HEK293T (cell line): Measurements from ENCODE around the gene PERP.

Source experiments
- HDGF ChIP-seq: fragments of 450-650 bp; IDR thresholded peaks from 2 replicates; pipeline ENCODE4 v1.6.1; 2017; ENCODE audit warnings: antibody characterized with exemption, borderline replicate concordance
- NFRKB ChIP-seq: fragments of 450-650 bp; IDR thresholded peaks from 2 replicates; pipeline ENCODE4 v1.6.1; 2016; ENCODE audit warnings: mild to moderate bottlenecking, moderate library complexity
- SP1 ChIP-seq: fragments of 450-650 bp; IDR thresholded peaks from 2 replicates; pipeline ENCODE4 v1.6.1; 2017
- SUZ12 ChIP-seq: fragments of 450-650 bp; IDR thresholded peaks from 2 replicates; pipeline ENCODE4 v1.6.1; 2016; ENCODE audit warnings: mild to moderate bottlenecking

DNA sequence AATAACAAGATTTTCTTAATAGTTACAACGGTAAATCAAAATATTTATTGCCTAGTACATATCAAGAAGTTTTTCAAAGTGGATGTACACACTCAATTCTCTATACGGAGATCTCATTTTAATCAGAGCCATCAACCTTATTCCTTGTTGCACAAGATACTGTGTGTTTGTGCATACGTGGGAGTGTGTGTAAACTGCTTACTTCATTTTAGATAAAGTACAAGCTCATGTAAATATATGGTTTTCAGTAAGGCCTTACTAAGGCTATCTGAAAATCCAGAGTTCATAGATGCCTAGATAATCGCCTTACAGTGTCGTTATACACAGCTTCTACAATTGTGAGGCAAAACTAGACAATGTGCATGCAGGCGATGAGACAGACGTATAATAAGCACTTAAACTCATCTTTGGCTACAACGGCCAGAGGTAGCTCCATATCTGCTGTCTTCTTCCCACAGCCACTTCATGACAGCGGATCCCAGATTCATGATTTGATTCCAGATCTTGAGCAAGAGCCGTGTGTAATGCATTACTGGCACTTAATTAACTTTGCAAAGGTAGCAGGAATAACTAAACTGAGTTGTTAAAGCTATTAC, 2.5 kb downstream of the PERP start:
- TF ChIP-seq SUZ12 (no peak), SP1 (no peak), NFRKB (no peak), HDGF (no peak; the same call in 1 of the 2 replicates)
